Measurements from ENCODE around the gene AKAP7.

AKAP7 gene

GRCh38 chr6:131101911-131102680 lies 33.2 kb upstream of the AKAP7 start:
- no peak overlapping the region for H3K18ac ChIP-seq (ENCODE audit: low read length)
- DNase-seq: no peak
- H3K4me1 ChIP-seq (ENCODE audit: control insufficient read depth, low read depth, low read length): no peaks in the 10 kb centered on the region
- H3K27me3 ChIP-seq (ENCODE audit: insufficient read depth, low read length, poor library complexity): no peaks in the 10 kb centered on the region
- no peak overlapping the region for H4K8ac ChIP-seq (ENCODE audit: low read depth, low read length)
- H3K4me3 ChIP-seq (ENCODE audit: low read length): no peak overlapping the region
- H2BK5ac ChIP-seq (ENCODE audit: low read length): no peak overlapping the region
- no peak overlapping the region for H3K56ac ChIP-seq (ENCODE audit: low read length)
- H2BK15ac ChIP-seq (replicated peaks; ENCODE audit: low read depth): no peak overlapping the region
- H4K5ac ChIP-seq (ENCODE audit: low read length): no peak overlapping the region
- H3K4me2 ChIP-seq (ENCODE audit: low read length): no peak overlapping the region
- H3K4ac ChIP-seq (ENCODE audit: low read depth, low read length): no peak overlapping the region
- no peak overlapping the region for H3K27ac ChIP-seq (ENCODE audit: low read depth, low read length)
- no peaks in the 10 kb centered on the region for H3K36me3 ChIP-seq (ENCODE audit: control insufficient read depth, insufficient read depth, low read length)
- 100% methylated on average over 2 of the region's 5 CpGs for WGBS (ENCODE audit: extremely low coverage, insufficient coverage, low lambda C conversion rate)
- H3K79me1 ChIP-seq (ENCODE audit: low read length): no peaks in the 10 kb centered on the region
- no peak overlapping the region for H3K9ac ChIP-seq (ENCODE audit: low read length)
- no peak overlapping the region for H2AK5ac ChIP-seq (ENCODE audit: low read length)
- H2BK120ac ChIP-seq (ENCODE audit: low read depth, low read length): no peak overlapping the region
- no peaks in the 10 kb centered on the region for H3K79me2 ChIP-seq (ENCODE audit: control insufficient read depth, insufficient read depth, low read length)
- no peak overlapping the region for H3K23ac ChIP-seq (ENCODE audit: low read length)

- Histone ChIP-seq H2BK120ac (ENCODE audit: low read depth, low read length) (no peak overlapping the region), H3K23ac (ENCODE audit: low read length) (no peak overlapping the region), H3K27me3 (ENCODE audit: insufficient read depth, low read length, poor library complexity) (no peaks in the 10 kb centered on the region), H2BK15ac (replicated peaks; ENCODE audit: low read depth) (no peak overlapping the region), H3K9ac (ENCODE audit: low read length) (no peak overlapping the region), H4K5ac (ENCODE audit: low read length) (no peak overlapping the region), H4K8ac (ENCODE audit: low read depth, low read length) (no peak overlapping the region), H3K79me2 (ENCODE audit: control insufficient read depth, insufficient read depth, low read length) (no peaks in the 10 kb centered on the region), H2BK5ac (ENCODE audit: low read length) (no peak overlapping the region), H3K4me1 (ENCODE audit: control insufficient read depth, low read depth, low read length) (no peaks in the 10 kb centered on the region), H3K18ac (ENCODE audit: low read length) (no peak overlapping the region), H3K56ac (ENCODE audit: low read length) (no peak overlapping the region), H3K4ac (ENCODE audit: low read depth, low read length) (no peak overlapping the region), H3K36me3 (ENCODE audit: control insufficient read depth, insufficient read depth, low read length) (no peaks in the 10 kb centered on the region), H3K79me1 (ENCODE audit: low read length) (no peaks in the 10 kb centered on the region), H3K4me2 (ENCODE audit: low read length) (no peak overlapping the region), H3K27ac (ENCODE audit: low read depth, low read length) (no peak overlapping the region), H2AK5ac (ENCODE audit: low read length) (no peak overlapping the region), H3K4me3 (ENCODE audit: low read length) (no peak overlapping the region)
- WGBS (ENCODE audit: extremely low coverage, insufficient coverage, low lambda C conversion rate): no CpG with 5 or more reads among the region's 4 CpGs
- DNase-seq: no peak
These were observed 32.0 kb upstream of the AKAP7 start for GRCh38 chr6:131103296-131103695.

- WGBS (ENCODE audit: extremely low coverage, insufficient coverage, low lambda C conversion rate): no CpG with 5 or more reads among the region's 1 CpG
- Histone ChIP-seq H3K4me1 (ENCODE audit: control insufficient read depth, low read depth, low read length) (no peaks in the 10 kb centered on the region), H3K79me2 (ENCODE audit: control insufficient read depth, insufficient read depth, low read length) (no peaks in the 10 kb centered on the region), H3K4me3 (ENCODE audit: low read length) (no peak overlapping the region), H4K8ac (ENCODE audit: low read depth, low read length) (no peak overlapping the region), H2BK15ac (replicated peaks; ENCODE audit: low read depth) (no peak overlapping the region), H3K4me2 (ENCODE audit: low read length) (no peak overlapping the region), H3K56ac (ENCODE audit: low read length) (no peak overlapping the region), H3K23ac (ENCODE audit: low read length) (no peak overlapping the region), H3K36me3 (ENCODE audit: control insufficient read depth, insufficient read depth, low read length) (no peaks in the 10 kb centered on the region), H3K4ac (ENCODE audit: low read depth, low read length) (no peak overlapping the region), H2BK5ac (ENCODE audit: low read length) (no peak overlapping the region), H2AK5ac (ENCODE audit: low read length) (no peak overlapping the region), H3K27ac (ENCODE audit: low read depth, low read length) (no peak overlapping the region), H2BK120ac (ENCODE audit: low read depth, low read length) (no peak overlapping the region), H3K18ac (ENCODE audit: low read length) (no peak overlapping the region), H3K27me3 (ENCODE audit: insufficient read depth, low read length, poor library complexity) (no peaks in the 10 kb centered on the region), H4K5ac (ENCODE audit: low read length) (no peak overlapping the region), H3K9ac (ENCODE audit: low read length) (no peak overlapping the region), H3K79me1 (ENCODE audit: low read length) (no peaks in the 10 kb centered on the region)
- DNase-seq: no peak
These were observed 31.4 kb upstream of the AKAP7 start for GRCh38 chr6:131103901-131104300.

- DNase-seq: no peak
- WGBS (ENCODE audit: extremely low coverage, insufficient coverage, low lambda C conversion rate): no CpG with 5 or more reads among the region's 1 CpG
- H3K4me2 ChIP-seq (ENCODE audit: low read length): no peak overlapping the region
These were observed 28.1 kb upstream of the AKAP7 start for GRCh38 chr6:131107151-131107550.

GRCh38 chr6:131112249-131112648 lies 23.0 kb upstream of the AKAP7 start:
- no CpG with 5 or more reads among the region's 1 CpG for WGBS (ENCODE audit: extremely low coverage, insufficient coverage, low lambda C conversion rate)
- H2BK120ac ChIP-seq (ENCODE audit: low read depth, low read length): no peak overlapping the region

More at GRCh38 chr6:131107151-131107550, 28.1 kb upstream of the AKAP7 start:
- no peaks in the 10 kb centered on the region for H3K4me1 ChIP-seq (ENCODE audit: control insufficient read depth, low read depth, low read length)
- no peak overlapping the region for H3K4me3 ChIP-seq (ENCODE audit: low read length)
- no peak overlapping the region for H4K5ac ChIP-seq (ENCODE audit: low read length)
- H3K79me2 ChIP-seq (ENCODE audit: control insufficient read depth, insufficient read depth, low read length): no peaks in the 10 kb centered on the region
- H3K18ac ChIP-seq (ENCODE audit: low read length): no peak overlapping the region
- H3K4ac ChIP-seq (ENCODE audit: low read depth, low read length): no peak overlapping the region
- H4K8ac ChIP-seq (ENCODE audit: low read depth, low read length): no peak overlapping the region
- no peaks in the 10 kb centered on the region for H3K27me3 ChIP-seq (ENCODE audit: insufficient read depth, low read length, poor library complexity)
- H3K23ac ChIP-seq (ENCODE audit: low read length): no peak overlapping the region
- no peaks in the 10 kb centered on the region for H3K36me3 ChIP-seq (ENCODE audit: control insufficient read depth, insufficient read depth, low read length)
- H3K9ac ChIP-seq (ENCODE audit: low read length): no peak overlapping the region
- no peak overlapping the region for H3K56ac ChIP-seq (ENCODE audit: low read length)
- H3K79me1 ChIP-seq (ENCODE audit: low read length): no peaks in the 10 kb centered on the region
- no peak overlapping the region for H2AK5ac ChIP-seq (ENCODE audit: low read length)
- no peak overlapping the region for H2BK15ac ChIP-seq (replicated peaks; ENCODE audit: low read depth)
- H2BK5ac ChIP-seq (ENCODE audit: low read length): no peak overlapping the region
- H2BK120ac ChIP-seq (ENCODE audit: low read depth, low read length): no peak overlapping the region
- no peak overlapping the region for H3K27ac ChIP-seq (ENCODE audit: low read depth, low read length)

GRCh38 chr6:131115651-131116050 lies 19.6 kb upstream of the AKAP7 start:
- Histone ChIP-seq H3K79me2 (ENCODE audit: control insufficient read depth, insufficient read depth, low read length) (no peaks in the 10 kb centered on the region), H2BK5ac (ENCODE audit: low read length) (no peak overlapping the region)
- DNase-seq: no peak

More at GRCh38 chr6:131112249-131112648, 23.0 kb upstream of the AKAP7 start:
- no peaks in the 10 kb centered on the region for H3K79me2 ChIP-seq (ENCODE audit: control insufficient read depth, insufficient read depth, low read length)
- no peak overlapping the region for H4K5ac ChIP-seq (ENCODE audit: low read length)
- H2BK5ac ChIP-seq (ENCODE audit: low read length): no peak overlapping the region
- H3K79me1 ChIP-seq (ENCODE audit: low read length): no peaks in the 10 kb centered on the region
- no peak overlapping the region for H2BK15ac ChIP-seq (replicated peaks; ENCODE audit: low read depth)
- H3K18ac ChIP-seq (ENCODE audit: low read length): no peak overlapping the region
- H3K4ac ChIP-seq (ENCODE audit: low read depth, low read length): no peak overlapping the region
- H3K4me1 ChIP-seq (ENCODE audit: control insufficient read depth, low read depth, low read length): no peaks in the 10 kb centered on the region
- H3K4me3 ChIP-seq (ENCODE audit: low read length): no peak overlapping the region
- H3K23ac ChIP-seq (ENCODE audit: low read length): no peak overlapping the region
- H3K27me3 ChIP-seq (ENCODE audit: insufficient read depth, low read length, poor library complexity): no peaks in the 10 kb centered on the region
- H3K27ac ChIP-seq (ENCODE audit: low read depth, low read length): no peak overlapping the region
- no peak overlapping the region for H3K9ac ChIP-seq (ENCODE audit: low read length)
- no peak overlapping the region for H3K4me2 ChIP-seq (ENCODE audit: low read length)
- DNase-seq: no peak
- no peaks in the 10 kb centered on the region for H3K36me3 ChIP-seq (ENCODE audit: control insufficient read depth, insufficient read depth, low read length)
- H4K8ac ChIP-seq (ENCODE audit: low read depth, low read length): no peak overlapping the region
- H3K56ac ChIP-seq (ENCODE audit: low read length): no peak overlapping the region
- H2AK5ac ChIP-seq (ENCODE audit: low read length): no peak overlapping the region

More at GRCh38 chr6:131115651-131116050, 19.6 kb upstream of the AKAP7 start:
- no peak overlapping the region for H3K9ac ChIP-seq (ENCODE audit: low read length)
- H3K4me1 ChIP-seq (ENCODE audit: control insufficient read depth, low read depth, low read length): no peaks in the 10 kb centered on the region
- H2BK15ac ChIP-seq (replicated peaks; ENCODE audit: low read depth): no peak overlapping the region
- no peak overlapping the region for H3K4me2 ChIP-seq (ENCODE audit: low read length)
- H2AK5ac ChIP-seq (ENCODE audit: low read length): no peak overlapping the region
- H3K56ac ChIP-seq (ENCODE audit: low read length): no peak overlapping the region
- no peak overlapping the region for H3K23ac ChIP-seq (ENCODE audit: low read length)
- no peak overlapping the region for H4K8ac ChIP-seq (ENCODE audit: low read depth, low read length)
- H3K27ac ChIP-seq (ENCODE audit: low read depth, low read length): no peak overlapping the region
- no peaks in the 10 kb centered on the region for H3K27me3 ChIP-seq (ENCODE audit: insufficient read depth, low read length, poor library complexity)
- no peak overlapping the region for H2BK120ac ChIP-seq (ENCODE audit: low read depth, low read length)
- H4K5ac ChIP-seq (ENCODE audit: low read length): no peak overlapping the region
- H3K36me3 ChIP-seq (ENCODE audit: control insufficient read depth, insufficient read depth, low read length): no peaks in the 10 kb centered on the region
- H3K4ac ChIP-seq (ENCODE audit: low read depth, low read length): no peak overlapping the region
- no peak overlapping the region for H3K4me3 ChIP-seq (ENCODE audit: low read length)
- H3K79me1 ChIP-seq (ENCODE audit: low read length): no peaks in the 10 kb centered on the region
- no peak overlapping the region for H3K18ac ChIP-seq (ENCODE audit: low read length)
- no CpG with 5 or more reads among the region's 1 CpG for WGBS (ENCODE audit: extremely low coverage, insufficient coverage, low lambda C conversion rate)
